ENCODE results near the gene NEMF.

DNA sequence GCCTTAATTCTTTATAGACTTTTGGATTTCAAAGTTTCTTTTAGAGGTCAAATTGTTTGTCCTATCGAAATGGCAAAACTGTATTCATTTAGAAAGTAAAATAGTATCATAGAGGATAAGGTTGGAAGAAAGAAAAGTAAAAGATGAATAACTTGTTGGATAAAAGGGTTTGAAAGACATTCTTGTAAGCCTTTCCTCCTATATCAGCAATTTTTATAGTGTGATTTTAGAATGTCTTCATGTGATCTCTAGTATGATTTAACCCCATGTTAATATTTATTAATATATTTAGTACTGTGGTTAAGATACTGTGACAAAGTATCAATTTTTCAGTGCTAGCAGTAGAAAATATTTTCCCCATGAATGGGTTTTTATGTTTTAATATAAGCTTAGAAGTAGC, 44.8 kb upstream of the NEMF start:
- TF ChIP-seq, protein P1, sequence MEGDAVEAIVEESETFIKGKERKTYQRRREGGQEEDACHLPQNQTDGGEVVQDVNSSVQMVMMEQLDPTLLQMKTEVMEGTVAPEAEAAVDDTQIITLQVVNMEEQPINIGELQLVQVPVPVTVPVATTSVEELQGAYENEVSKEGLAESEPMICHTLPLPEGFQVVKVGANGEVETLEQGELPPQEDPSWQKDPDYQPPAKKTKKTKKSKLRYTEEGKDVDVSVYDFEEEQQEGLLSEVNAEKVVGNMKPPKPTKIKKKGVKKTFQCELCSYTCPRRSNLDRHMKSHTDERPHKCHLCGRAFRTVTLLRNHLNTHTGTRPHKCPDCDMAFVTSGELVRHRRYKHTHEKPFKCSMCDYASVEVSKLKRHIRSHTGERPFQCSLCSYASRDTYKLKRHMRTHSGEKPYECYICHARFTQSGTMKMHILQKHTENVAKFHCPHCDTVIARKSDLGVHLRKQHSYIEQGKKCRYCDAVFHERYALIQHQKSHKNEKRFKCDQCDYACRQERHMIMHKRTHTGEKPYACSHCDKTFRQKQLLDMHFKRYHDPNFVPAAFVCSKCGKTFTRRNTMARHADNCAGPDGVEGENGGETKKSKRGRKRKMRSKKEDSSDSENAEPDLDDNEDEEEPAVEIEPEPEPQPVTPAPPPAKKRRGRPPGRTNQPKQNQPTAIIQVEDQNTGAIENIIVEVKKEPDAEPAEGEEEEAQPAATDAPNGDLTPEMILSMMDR (IDR thresholded peaks at IDR 0.05) = no peak
- TF ChIP-seq EZH2phosphoT487 (IDR thresholded peaks at IDR 0.05) (no peak), EZH2 (IDR thresholded peaks at IDR 0.05) (no peak)
